Endodermal cell (in vitro differentiated cells): ENCODE data around the gene TAF8. TPM values are rescaled to one million over a fixed set of nuclear protein-coding genes. Genes with fewer than 3 reads are reported as not detected.

ENCODE experiments used
- DNase-seq: peaks from one replicate; pipeline ENCODE4 v3.0.0-alpha.2; 2017
- H3K27ac ChIP-seq: 2 replicates; pipeline ENCODE4 v1.5.1; 2013; ENCODE audit warnings: mild to moderate bottlenecking, low read depth, low read length, moderate library complexity
- H3K27me3 ChIP-seq: 2 replicates; pipeline ENCODE4 v1.6.1; 2013; ENCODE audit warnings: mild to moderate bottlenecking, low read length, moderate library complexity; ENCODE audit not compliant: insufficient read depth, control insufficient read depth, poor library complexity, severe bottlenecking
- H3K36me3 ChIP-seq: 2 replicates; pipeline ENCODE4 v1.7.0; 2013; ENCODE audit warnings: mild to moderate bottlenecking, low read length, moderate library complexity; ENCODE audit not compliant: control insufficient read depth, insufficient read depth
- H3K4me1 ChIP-seq: one replicate; pipeline ENCODE4 v1.7.0; 2013; ENCODE audit warnings: low read length; ENCODE audit not compliant: control insufficient read depth, insufficient read depth
- H3K4me3 ChIP-seq: 2 replicates; pipeline ENCODE4 v1.5.1; 2013; ENCODE audit warnings: mild to moderate bottlenecking, low read length, moderate library complexity
- H3K9ac ChIP-seq: 2 replicates; pipeline ENCODE4 v1.6.1; 2013; ENCODE audit warnings: mild to moderate bottlenecking, low read length, moderate library complexity; ENCODE audit not compliant: poor library complexity, severe bottlenecking; ENCODE audit errors: extremely low read depth
- H3K9me3 ChIP-seq: 2 replicates; pipeline ENCODE4 v1.6.1; 2013; ENCODE audit warnings: mild to moderate bottlenecking, low read length, moderate library complexity; ENCODE audit not compliant: control insufficient read depth
- H3K27ac Mint-ChIP-seq: 2 replicates; pipeline ENCODE4 v1.8.0; 2020; ENCODE audit warnings: mixed read lengths
- H3K27me3 Mint-ChIP-seq: 2 replicates; pipeline ENCODE4 v1.8.0; 2021; ENCODE audit warnings: mild to moderate bottlenecking, mixed read lengths; ENCODE audit not compliant: insufficient read depth
- H3K36me3 Mint-ChIP-seq: 2 replicates; pipeline ENCODE4 v1.8.0; 2020; ENCODE audit warnings: low read depth, mixed read lengths
- H3K4me1 Mint-ChIP-seq: 2 replicates; pipeline ENCODE4 v1.8.0; 2020; ENCODE audit warnings: mixed read lengths
- H3K4me3 Mint-ChIP-seq: 2 replicates; pipeline ENCODE4 v1.8.0; 2020; ENCODE audit warnings: mild to moderate bottlenecking, moderate library complexity, mixed read lengths
- H3K9me3 Mint-ChIP-seq: 2 replicates; pipeline ENCODE4 v1.8.0; 2020; ENCODE audit warnings: mild to moderate bottlenecking, mixed read lengths
- CTCF ChIP-seq: fragments of 200-600 bp; sonication (generic); conservative IDR thresholded peaks from 2 replicates; pipeline ENCODE4 v1.5.0; 2021; ENCODE audit warnings: antibody characterized with exemption, mild to moderate bottlenecking
- WGBS, 2 experiments: methylation state at CpG; one replicate each; pipeline versions ENCODE4 v1.1.5 to v1.1.7; 2013; ENCODE audit warnings: missing lambda C conversion rate in 2 of 2, mixed read lengths in 1 of 2; ENCODE audit not compliant: insufficient coverage in 1 of 2, insufficient read length in 1 of 2; 5-methylcytosine and 5-hydroxymethylcytosine counted together
- total RNA-seq, 2 donors: library from RNA; stranded (reverse); fragmentation: NEBNext Ultra II Directional in 1 of 2; extraction: Animal tissue kit (Norgen Biotek cat#: 25700) in 1 of 2; gene quantifications; 2 replicates in 1 of 2; 3 replicates in 1 of 2; pipeline ENCODE4 v1.2.1, GENCODE V29; 2021

TAF8 gene
- total RNA-seq, 2 donors from 2014 or later: 27.9 to 31.0 TPM

- H3K27ac Mint-ChIP-seq: no peak overlapping the region
- H3K4me1 ChIP-seq: no peaks in the 10 kb centered on the region
- no peaks in the 10 kb centered on the region for H3K27me3 ChIP-seq
- no peak for TF ChIP-seq CTCF
- H3K4me3 Mint-ChIP-seq: no peak overlapping the region
- no peaks in the 10 kb centered on the region for H3K9me3 Mint-ChIP-seq
- H3K27me3 Mint-ChIP-seq: peaks cover 3% of the 10 kb centered on the region
- H3K36me3 Mint-ChIP-seq: peaks cover 47% of the 10 kb centered on the region
- DNase-seq: no peak
- H3K9me3 ChIP-seq: peaks cover 3% of the 10 kb centered on the region
- H3K4me3 ChIP-seq: no peak overlapping the region
- no peak overlapping the region for H3K9ac ChIP-seq
- H3K36me3 ChIP-seq: no peaks in the 10 kb centered on the region
- WGBS, 2 experiments: 90 to 100% methylated on average over 2 to 19 of the region's 19 CpGs
- H3K4me1 Mint-ChIP-seq: peaks cover 5% of the 10 kb centered on the region
- H3K27ac ChIP-seq: no peak overlapping the region
Measured at GRCh38 chr6:42106112-42107023, 56.0 kb downstream of the TAF8 start.

GRCh38 chr6:42108071-42108470 is 57.7 kb downstream of the TAF8 start:
- Histone ChIP-seq H3K27me3 (no peaks in the 10 kb centered on the region), H3K9me3 (peaks cover 3% of the 10 kb centered on the region), H3K36me3 (no peaks in the 10 kb centered on the region), H3K4me1 (no peaks in the 10 kb centered on the region), H3K9ac (no peak overlapping the region), H3K4me3 (no peak overlapping the region), H3K27ac (no peak overlapping the region)
- H3K27me3 Mint-ChIP-seq: no peaks in the 10 kb centered on the region
- H3K4me3 Mint-ChIP-seq: no peak overlapping the region
- peaks cover 50% of the 10 kb centered on the region for H3K36me3 Mint-ChIP-seq
- DNase-seq: no peak
- H3K4me1 Mint-ChIP-seq: peaks cover 5% of the 10 kb centered on the region
- no peaks in the 10 kb centered on the region for H3K9me3 Mint-ChIP-seq
- no peak for TF ChIP-seq CTCF
- H3K27ac Mint-ChIP-seq: no peak overlapping the region
- 95 to 100% methylated on average over 1 to 2 of the region's 2 CpGs for WGBS, 2 experiments

GRCh38 chr6:42110683-42111082 is 60.4 kb downstream of the TAF8 start:
- 87 to 90% methylated on average over 2 to 3 of the region's 3 CpGs for WGBS, 2 experiments
- Histone ChIP-seq H3K4me3 (no peak overlapping the region), H3K36me3 (no peaks in the 10 kb centered on the region), H3K27ac (no peak overlapping the region), H3K27me3 (no peaks in the 10 kb centered on the region), H3K9me3 (peaks cover 3% of the 10 kb centered on the region), H3K4me1 (no peaks in the 10 kb centered on the region), H3K9ac (no peak overlapping the region)
- DNase-seq: no peak
- TF ChIP-seq CTCF: no peak
- Mint-ChIP-seq H3K27ac (no peak overlapping the region), H3K9me3 (no peaks in the 10 kb centered on the region), H3K4me1 (no peaks in the 10 kb centered on the region), H3K27me3 (no peaks in the 10 kb centered on the region), H3K36me3 (peaks cover 44% of the 10 kb centered on the region), H3K4me3 (no peak overlapping the region)
